Measurements from ENCODE around the gene SLC22A31.

SLC22A31 gene

GRCh38 chr16:89164847-89165680, 35.3 kb downstream of the SLC22A31 start:
- no peak for DNase-seq

DNA sequence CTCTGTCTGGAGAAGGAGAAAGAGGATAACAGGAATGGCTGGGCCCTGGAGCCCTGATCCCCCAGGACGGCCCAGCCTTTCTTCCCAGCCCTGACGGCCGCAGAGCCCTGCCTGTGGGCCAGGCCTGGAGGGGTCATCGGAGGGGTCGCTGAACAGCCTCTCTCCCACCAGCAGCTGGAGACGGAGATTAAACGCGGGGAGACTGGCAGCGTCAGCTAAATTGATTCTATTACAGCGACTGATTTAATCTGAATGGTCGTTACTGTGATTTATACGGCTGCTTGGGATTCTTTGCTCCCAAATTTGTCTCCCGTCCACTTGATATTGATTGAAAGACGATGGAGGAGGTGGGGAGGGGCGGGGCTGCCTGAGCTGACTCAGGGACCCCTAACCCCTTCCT, 35.9 kb downstream of the SLC22A31 start:
- DNase-seq: no peak

- DNase-seq: no peak
These were observed 37.0 kb downstream of the SLC22A31 start for GRCh38 chr16:89163297-89163696.

- DNase-seq: no peak
These were observed 38.3 kb downstream of the SLC22A31 start for GRCh38 chr16:89161763-89162713.

DNA sequence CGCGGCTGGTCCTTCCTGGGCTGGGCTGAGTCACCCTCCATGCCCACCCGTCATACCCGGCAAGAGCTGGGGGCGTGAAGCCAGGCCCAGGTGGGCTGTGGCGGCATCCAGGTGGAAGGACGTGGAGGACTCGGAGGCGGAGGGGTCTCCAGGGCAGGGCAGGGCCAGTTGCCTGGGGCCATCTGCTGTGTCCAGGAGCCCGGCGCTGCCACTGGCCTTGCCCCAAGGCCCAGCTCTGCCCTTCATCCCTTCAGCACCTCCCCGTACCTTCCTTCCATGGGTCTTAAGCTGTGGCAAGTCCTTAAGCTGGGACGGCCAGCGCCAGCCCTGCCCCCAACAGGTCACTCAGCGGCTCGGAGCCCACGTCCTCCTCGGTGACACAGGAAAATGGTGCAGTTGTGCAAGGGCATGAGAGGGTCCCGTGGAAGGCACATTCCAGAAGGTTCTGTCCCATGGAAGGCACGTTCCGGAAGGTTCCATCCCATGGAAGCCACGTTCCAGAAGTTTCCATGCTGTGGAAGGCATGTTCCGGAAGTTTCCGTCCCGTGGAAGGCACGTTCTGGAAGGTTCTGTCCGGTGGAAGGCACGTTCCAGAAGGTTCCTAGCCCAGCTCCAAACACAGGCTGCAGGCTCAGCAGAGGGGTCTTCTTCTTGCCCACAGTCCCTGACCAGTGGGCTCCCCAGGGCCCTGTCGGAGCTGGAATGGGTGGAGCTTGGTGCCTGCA, 39.2 kb downstream of the SLC22A31 start:
- DNase-seq: no peak

- DNase-seq: no peak
These were observed 40.4 kb downstream of the SLC22A31 start for GRCh38 chr16:89159850-89160354.

DNA sequence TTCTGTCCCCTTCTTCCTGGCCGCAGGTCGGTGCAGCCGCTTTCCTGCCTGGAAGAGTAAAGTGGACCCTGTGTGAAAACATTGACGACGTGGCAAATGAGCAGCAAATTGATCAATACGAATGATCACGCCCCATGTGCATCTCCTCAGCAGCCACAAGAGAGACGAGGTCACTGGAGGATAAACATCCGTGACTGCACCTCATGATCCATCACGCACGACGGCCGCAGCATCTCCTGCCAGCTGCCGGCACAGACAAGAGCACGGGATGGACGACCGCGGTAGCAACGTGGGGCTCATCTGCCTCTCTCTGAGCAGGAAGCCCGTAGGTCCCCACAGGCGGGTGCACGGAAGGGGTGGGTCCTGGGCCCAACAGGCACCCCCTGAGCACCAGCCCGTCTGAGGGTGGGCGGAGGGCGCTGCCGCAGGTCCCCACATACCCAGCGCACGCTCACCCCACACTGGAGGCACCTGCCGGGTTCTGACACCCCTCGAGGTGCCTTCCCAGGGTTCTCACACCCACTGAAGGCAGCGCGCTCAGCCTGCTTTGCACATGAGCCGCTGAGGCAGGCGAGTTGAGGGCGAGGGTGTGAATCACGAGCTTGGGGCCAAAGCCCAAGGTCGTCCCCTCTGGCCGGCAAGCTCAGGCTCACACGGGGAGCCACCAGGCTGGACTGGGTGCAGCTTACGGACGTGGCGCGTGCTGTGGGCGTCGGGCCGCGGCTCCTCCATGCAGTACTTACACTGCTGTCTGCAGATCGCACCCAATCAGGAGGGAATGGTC, 41.1 kb downstream of the SLC22A31 start:
- no peak for DNase-seq

DNA sequence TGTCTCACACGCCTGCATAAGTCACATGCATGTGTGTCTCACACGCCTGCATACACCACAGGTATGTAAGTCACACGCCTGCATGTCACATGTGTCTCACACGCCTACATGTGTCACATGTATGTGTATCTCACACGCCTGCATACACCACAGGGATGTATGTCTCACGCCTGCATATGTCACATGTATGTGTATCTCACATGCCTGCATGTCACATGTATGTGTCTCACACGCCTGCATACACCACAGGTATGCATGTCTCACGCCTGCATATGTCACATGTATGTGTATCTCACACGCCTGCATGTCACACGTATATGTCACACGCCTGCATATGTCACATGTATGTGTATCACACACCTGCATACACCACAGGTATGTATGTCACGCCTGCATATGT, 42.6 kb downstream of the SLC22A31 start:
- DNase-seq: no peak

DNA sequence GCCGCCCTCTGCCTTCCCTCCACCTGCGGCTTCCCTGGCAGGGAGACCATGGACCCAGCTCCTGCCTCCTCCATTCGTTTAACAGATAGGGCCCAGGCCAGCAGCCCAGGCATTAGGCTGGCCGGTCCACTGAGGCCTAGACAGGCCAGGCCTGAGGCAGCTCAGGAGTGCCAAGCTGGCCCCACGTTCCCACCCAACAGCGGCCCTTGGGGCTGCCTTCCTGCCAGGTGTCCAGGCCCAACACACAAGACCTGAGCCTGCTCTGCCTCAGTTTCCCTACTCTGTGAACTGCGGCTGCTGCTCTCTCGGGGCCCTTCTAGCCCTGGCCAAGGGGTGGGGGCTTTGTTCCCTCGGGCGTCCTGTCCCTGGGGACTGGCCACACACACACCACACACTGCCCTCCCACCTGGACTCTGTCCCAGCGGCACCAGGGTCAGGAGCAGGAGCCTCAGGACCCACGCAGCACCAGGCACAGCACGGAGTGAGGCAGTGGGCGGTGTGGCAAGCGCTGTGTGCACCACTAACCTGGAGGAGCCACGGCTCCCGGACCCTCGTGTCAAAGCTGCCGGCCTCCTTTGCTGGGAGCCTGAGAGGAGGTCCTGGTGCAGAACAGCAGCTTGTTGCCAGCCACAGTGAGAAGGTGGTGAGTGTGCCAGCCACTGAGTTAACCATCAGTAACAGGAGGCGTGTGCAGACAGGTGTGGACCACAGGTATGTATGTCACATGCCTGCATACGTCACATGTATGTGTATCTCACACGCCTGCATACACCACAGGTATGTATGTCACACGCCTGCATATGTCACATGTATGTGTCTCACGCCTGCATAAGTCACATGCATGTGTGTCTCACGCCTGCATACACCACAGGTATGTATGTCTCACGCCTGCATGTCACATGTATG, 43.3 kb downstream of the SLC22A31 start:
- DNase-seq: no peak

- no peak for DNase-seq
These were observed 44.2 kb downstream of the SLC22A31 start for GRCh38 chr16:89155851-89156739.

GRCh38 chr16:89155184-89155679, 45.1 kb downstream of the SLC22A31 start:
- DNase-seq: peak; percentile 60

GRCh38 chr16:89154390-89155183, 45.8 kb downstream of the SLC22A31 start:
- no peak for DNase-seq

GRCh38 chr16:89153848-89154271, 46.5 kb downstream of the SLC22A31 start:
- no peak for DNase-seq

DNA sequence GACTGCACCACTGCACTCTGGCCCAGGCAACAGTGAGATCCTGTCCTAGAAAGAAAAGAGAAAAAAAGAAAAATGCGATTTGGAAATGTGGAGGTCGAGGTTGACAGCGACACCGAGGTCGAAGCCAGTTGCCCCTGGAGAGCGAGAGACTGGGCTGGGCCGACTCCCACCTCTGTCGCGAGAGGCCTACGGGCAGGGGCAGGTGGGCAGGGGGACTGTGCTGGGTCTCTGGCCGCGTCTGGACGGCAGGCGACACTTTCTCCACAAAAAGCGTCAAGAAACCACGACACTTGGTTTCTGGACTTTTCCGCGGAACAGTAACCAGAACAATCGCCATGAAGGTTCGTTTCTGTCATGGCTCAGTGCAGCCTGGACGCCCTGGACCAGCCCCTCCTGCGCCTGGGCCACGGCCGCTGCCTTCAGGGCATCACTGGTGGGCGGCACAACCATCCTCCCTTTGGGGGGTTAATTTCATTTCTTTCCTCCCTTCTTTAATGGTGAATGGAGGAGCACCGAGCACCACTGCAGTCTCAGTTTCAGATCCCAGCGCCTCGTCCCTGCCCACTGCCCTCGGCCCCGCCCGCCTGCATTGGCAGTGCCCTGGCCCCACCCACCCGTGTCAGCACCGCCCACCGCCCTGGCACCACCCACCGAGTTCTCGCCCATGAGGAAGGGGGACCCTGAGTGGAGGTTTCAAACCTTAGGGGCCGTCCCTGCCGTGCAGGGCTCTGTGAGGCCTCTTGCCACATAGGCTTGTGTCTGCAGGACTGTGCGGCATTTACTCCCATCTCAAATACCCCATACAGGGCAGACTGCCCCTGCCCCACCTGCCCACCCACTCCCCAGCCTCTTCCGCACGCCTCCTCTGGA, 47.3 kb downstream of the SLC22A31 start:
- DNase-seq: no peak

GRCh38 chr16:89150981-89151380, 49.4 kb downstream of the SLC22A31 start:
- no peak for DNase-seq

- DNase-seq: no peak
These were observed 50.1 kb downstream of the SLC22A31 start for GRCh38 chr16:89150090-89150835.

DNA sequence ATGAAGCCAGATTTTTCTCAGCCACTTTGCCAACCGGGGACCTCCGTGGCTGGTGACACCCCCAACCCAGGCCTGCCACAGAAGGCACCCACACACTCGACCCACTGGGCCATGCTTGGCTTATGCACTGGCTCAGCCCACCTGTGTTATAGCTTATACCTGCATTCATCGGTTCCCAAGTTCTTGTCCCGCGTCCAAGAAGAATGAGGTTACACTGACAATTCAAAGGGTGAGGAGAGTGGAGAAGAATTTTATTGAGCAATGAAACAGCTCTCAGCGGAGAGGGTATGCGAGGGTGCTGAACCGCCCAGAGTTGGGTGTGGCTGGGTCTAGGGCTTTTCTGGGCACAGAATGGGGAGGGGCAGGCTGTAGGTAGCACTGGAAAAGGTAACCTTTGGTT, 51.0 kb downstream of the SLC22A31 start:
- DNase-seq: no peak
